Osteocyte (in vitro differentiated cells): ENCODE results near the gene SCG5. TPM values are rescaled to one million over a fixed set of nuclear protein-coding genes. Genes with fewer than 3 reads are reported as not detected.

ENCODE experiments used
- DNase-seq: peaks from one replicate; pipeline ENCODE4 v3.0.0; 2021; ENCODE audit warnings: mixed read lengths; ENCODE audit not compliant: unreplicated experiment; ENCODE audit errors: extremely low spot score
- H3K27ac Mint-ChIP-seq: one replicate; pipeline ENCODE4 v1.8.0; 2021; ENCODE audit warnings: mild to moderate bottlenecking, mixed read lengths; ENCODE audit not compliant: unreplicated experiment
- H3K27me3 Mint-ChIP-seq: one replicate; pipeline ENCODE4 v1.8.0; 2021; ENCODE audit warnings: mixed read lengths; ENCODE audit not compliant: unreplicated experiment
- H3K36me3 Mint-ChIP-seq: one replicate; pipeline ENCODE4 v1.8.0; 2021; ENCODE audit warnings: mixed read lengths; ENCODE audit not compliant: unreplicated experiment
- H3K4me1 Mint-ChIP-seq: one replicate; pipeline ENCODE4 v1.8.0; 2021; ENCODE audit warnings: mixed read lengths; ENCODE audit not compliant: unreplicated experiment
- H3K4me3 Mint-ChIP-seq: one replicate; pipeline ENCODE4 v1.8.0; 2021; ENCODE audit warnings: mild to moderate bottlenecking, moderate library complexity, mixed read lengths; ENCODE audit not compliant: unreplicated experiment
- H3K9me3 Mint-ChIP-seq: one replicate; pipeline ENCODE4 v1.8.0; 2021; ENCODE audit warnings: mixed read lengths; ENCODE audit not compliant: unreplicated experiment
- CTCF ChIP-seq: fragments of 200-600 bp; sonication (generic); IDR thresholded peaks from 2 replicates; pipeline ENCODE4 v1.5.0; 2021; ENCODE audit warnings: antibody characterized with exemption, mild to moderate bottlenecking, moderate library complexity
- total RNA-seq: library from RNA; stranded (reverse); gene quantifications from 2 replicates; pipeline ENCODE4 v1.2.1, GENCODE V29; 2021

Gene SCG5
- total RNA-seq, 1 donor from 2014 or later = 0.54 TPM

DNA sequence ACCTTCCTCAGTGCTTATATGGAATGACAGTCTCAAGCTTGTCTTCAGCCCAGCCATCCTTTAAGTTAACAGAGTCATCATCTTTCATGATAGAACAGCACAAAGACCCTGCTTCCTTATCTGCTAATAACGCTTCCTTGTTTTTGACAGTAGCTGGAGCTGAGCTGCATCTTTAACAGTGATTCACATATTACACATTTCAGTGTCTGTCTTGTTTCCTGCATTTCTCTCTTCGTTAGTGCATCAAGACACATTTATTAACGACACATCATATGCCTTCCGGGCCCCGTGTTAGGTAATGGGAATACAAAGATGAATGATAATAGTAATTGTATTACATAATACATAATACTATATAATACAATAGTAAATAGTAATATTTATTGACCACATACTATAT, 46.0 kb downstream of the SCG5 start:
- TF ChIP-seq CTCF = no peak
- no peak for DNase-seq
- H3K4me3 Mint-ChIP-seq = no peak overlapping the region

GRCh38 chr15:32688151-32688639, 46.7 kb downstream of the SCG5 start:
- H3K4me1 Mint-ChIP-seq = peaks cover 18% of the 10 kb centered on the region
- H3K27me3 Mint-ChIP-seq = no peaks in the 10 kb centered on the region
- DNase-seq = no peak
- H3K9me3 Mint-ChIP-seq = no peaks in the 10 kb centered on the region
- no peak overlapping the region for H3K27ac Mint-ChIP-seq
- TF ChIP-seq CTCF = no peak
- H3K36me3 Mint-ChIP-seq = no peaks in the 10 kb centered on the region
- no peak overlapping the region for H3K4me3 Mint-ChIP-seq

More for the DNA sequence above, 46.0 kb downstream of the SCG5 start:
- Mint-ChIP-seq H3K36me3 (no peaks in the 10 kb centered on the region), H3K27me3 (no peaks in the 10 kb centered on the region), H3K4me1 (peaks cover 25% of the 10 kb centered on the region), H3K9me3 (no peaks in the 10 kb centered on the region), H3K27ac (no peak overlapping the region)

- H3K27me3 Mint-ChIP-seq = no peaks in the 10 kb centered on the region
- no peak overlapping the region for H3K4me3 Mint-ChIP-seq
- peaks cover 8% of the 10 kb centered on the region for H3K4me1 Mint-ChIP-seq
- H3K36me3 Mint-ChIP-seq = no peaks in the 10 kb centered on the region
- H3K27ac Mint-ChIP-seq = no peak overlapping the region
- no peak for TF ChIP-seq CTCF
- no peaks in the 10 kb centered on the region for H3K9me3 Mint-ChIP-seq
- no peak for DNase-seq
Observed at GRCh38 chr15:32690941-32691688, 49.6 kb downstream of the SCG5 start.

DNA sequence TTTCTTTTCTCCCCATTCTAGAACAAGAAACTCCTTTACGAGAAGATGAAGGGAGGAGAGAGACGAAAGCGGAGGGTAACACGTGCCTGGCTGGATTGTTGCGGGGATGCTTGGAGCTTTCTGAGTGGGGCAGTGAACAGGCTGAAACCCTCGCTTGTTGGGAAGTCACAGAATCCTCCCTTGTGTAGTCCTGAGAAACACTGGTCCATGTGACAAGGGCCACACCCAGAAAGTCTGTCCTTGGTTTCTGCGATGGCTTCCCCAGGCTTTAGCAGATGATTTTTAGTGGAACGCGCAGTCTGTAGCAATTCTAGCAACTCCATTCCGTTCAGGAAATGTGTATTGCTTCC, 50.2 kb downstream of the SCG5 start:
- Mint-ChIP-seq H3K4me1 (peaks cover 8% of the 10 kb centered on the region), H3K4me3 (no peak overlapping the region), H3K27ac (no peak overlapping the region), H3K36me3 (no peaks in the 10 kb centered on the region), H3K27me3 (no peaks in the 10 kb centered on the region), H3K9me3 (no peaks in the 10 kb centered on the region)
- TF ChIP-seq CTCF = no peak
- DNase-seq = no peak

DNA sequence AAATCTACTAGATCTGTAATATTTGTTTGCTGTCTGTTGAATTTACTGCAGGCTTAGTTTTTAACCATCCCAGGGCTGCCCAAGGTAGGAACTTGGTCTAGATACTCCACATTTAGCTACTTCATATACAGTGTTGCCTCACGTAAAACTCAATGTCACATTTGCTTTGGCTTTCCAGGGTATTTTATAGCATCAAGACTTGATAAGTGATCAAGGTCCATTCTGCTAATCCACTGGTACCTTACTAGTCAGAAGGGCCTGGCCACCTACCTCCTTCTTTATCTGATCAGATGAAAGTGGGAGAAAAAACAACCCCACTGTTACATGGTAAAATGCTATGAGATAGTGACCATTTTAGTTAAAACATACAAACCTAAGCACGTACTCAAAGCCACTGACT, 50.8 kb downstream of the SCG5 start:
- DNase-seq = no peak
- Mint-ChIP-seq H3K27me3 (no peaks in the 10 kb centered on the region), H3K9me3 (no peaks in the 10 kb centered on the region), H3K4me1 (peaks cover 8% of the 10 kb centered on the region), H3K4me3 (no peak overlapping the region), H3K27ac (no peak overlapping the region), H3K36me3 (no peaks in the 10 kb centered on the region)
- no peak for TF ChIP-seq CTCF
